ENCODE measurements around the gene C9orf85.
"Not testable (repeated sequence)": the region's sequence is repeated elsewhere in the genome, so short reads cannot be mapped to it uniquely, and the experiment has no call there.

The C9orf85 gene

DNA sequence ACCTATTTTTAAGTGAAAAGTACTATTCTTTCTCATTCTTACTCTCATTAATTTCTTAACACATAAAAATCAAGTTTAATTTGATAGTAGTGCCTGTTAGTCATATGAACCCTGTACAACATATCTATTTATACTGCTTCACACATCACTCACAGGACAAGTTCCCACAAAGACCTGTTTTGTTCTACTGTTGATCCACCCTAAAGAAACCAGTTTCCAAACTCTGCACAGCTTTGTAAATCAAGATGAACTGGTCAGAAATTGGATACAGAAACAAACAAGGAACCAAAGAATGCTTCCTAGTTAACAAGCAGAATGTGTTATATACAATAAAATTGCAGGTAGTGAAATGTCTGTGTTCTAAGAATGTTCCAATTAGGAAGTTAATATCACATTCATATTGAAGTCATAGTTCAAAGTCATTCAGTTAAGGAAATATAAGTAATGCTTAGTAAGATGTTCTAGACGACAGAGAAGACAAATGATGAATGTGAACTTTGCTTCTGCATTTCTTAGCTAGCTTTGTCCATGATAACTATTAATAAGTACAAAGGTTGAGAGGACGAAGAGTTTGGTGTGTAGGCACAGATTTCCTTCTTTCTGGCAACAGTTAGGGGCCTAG lies 33.4 kb downstream of the C9orf85 start:
- DNase-seq = no peak

DNA sequence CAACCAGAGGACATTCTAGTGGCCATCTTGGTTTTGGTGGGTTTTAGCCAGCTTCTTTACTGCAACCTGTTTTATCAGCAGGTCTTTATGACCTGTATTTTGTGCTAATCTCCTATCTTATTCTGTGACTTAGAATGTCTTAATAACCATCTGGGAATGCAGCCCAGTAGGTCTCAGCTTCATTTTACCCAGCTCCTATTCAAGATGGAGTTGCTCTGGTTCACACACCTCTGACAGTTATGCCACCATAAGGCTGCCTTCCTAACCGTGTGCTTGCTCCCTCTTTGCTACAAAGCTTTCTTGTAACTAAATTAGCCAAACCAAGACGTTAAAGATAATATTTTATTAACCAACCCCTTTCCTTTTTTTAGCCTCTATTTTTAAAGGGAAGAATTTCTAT lies 43.2 kb downstream of the C9orf85 start:
- not testable (repeated sequence) for DNase-seq

DNA sequence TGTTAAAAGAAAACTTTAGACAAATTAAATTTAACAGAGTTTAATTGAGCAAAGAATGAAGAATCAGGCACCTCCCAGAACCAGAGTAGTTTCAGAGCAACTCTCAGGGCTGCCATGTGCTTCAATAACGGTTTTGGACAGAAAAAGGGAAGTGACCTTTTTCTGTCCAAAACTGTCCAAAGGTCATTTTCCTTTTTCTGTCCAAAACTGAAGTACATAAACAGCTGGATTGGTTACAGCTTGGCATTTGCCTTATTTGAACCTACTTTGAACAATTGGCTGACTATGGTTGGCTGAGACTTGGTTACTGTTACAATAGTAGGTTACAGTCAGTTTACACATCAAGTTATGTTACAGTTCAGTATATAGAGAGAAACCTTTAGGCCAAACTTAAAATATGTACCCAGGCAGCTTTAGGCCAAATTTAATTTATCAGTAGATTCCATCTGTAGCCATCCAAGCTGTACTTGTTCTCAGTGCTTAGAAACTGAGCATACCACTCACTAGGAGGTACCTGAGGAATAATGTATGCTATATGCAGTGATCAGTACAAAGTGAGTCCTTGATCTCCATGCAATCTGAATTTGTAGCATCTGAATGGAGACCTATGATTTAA lies 44.0 kb downstream of the C9orf85 start:
- no peak for DNase-seq

DNA sequence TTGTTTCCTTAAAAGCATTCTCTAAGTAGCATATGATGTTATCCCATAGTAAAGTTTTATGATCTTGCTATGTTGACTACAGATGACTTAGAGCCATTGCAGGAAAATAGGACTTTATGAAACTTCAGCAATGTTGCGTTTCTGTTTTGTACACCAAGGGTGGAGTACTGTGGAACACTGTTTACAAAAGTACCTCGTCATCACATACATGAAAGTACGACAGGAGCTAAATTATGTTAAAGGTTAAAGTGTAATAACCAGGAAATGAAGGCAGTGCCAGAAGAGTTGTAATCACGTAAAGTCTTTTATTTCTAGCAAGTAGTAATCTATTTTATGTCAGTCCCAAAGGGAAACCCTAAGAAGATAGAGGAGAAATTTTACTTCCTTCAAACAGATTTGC lies 50.9 kb downstream of the C9orf85 start:
- DNase-seq = no peak

DNA sequence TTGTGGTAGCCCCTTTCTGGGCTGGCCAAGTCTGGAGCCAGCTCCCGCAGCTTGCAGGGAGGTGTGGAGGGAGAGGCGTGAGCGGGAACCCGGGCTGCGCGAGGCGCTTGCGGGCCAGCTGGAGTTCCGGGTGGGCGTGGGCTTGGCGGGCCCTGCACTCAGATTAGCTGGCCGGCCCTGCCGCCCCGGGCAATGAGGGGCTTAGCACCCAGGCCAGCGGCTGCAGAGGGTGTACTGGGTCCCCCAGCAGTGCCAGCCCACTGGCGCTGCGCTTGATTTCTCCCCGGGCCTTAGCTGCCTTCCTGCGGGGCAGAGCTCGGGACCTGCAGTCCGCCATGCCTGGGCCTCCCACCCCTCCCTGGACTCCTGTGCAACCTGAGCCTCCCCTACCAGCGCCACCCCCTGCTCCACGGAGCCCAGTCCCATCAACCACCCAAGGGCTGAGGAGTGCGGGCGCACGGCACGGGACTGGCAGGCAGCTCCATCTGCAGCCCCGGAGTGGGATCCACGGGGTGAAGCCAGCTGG lies 52.1 kb downstream of the C9orf85 start:
- not testable (repeated sequence) for DNase-seq

DNA sequence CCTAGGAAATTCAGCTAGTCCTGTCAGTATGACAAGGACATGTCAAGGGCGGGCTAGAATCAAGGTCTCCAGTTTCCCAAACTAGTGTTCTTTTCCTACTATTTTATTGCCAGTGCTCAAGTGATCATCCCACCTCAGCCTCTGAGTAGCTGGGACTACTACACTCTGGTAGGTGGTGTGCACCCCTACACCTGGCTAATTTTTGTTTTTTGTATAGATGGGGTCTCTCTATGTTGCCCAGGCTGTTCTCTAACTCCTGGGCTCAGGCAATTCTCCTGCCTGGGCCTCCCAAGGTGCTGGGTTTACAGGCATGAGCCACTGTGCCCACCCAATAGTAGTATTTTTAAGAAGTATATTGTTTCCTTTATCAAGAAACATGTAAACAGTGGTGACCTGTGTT lies 54.0 kb downstream of the C9orf85 start:
- no peak for DNase-seq

DNA sequence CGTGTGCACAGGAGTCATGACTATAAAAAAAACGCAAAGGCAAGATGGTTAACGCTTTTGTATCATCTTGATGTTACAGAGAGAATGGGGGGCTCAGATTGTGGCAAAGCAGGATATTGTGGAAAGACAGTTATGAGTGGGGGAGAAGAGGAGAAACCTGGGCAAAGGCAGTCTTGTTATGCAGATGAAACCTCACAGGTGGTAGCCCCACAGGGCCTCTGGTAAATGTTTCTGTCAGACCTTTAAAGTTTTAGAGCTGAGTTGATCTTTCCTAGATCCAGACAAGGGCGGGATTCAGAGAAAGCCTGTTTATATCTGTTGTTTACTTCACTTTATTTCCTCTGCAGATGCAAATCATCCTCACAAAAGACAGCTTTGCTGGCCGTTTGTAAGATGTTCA lies 55.2 kb downstream of the C9orf85 start:
- DNase-seq = no peak

DNA sequence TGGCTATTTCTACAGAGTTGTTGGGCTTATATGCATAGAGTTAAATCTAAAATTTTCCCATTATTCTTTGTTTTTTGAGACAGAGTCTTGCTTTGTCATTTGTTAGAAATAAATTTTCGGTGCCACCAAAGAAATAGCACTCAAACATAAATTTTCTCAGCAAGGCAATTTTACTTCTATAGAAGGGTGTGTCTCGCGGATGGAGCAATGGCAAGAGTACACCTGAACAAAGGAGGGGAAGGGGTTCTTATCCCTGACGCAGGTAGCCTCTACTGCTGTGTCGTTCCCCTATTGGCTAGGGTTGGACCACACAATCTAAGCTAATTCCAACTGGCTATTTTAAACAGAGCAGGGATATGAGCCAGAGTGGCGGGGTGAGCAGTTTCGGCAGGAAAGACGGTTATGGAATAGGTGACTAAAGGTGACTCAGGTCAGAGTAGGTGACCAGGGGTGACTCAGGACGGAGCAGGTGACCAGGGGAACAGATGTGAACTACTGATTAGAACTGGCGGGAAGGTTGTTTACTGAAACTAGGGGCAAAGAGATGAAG lies 57.2 kb downstream of the C9orf85 start:
- no peak for DNase-seq

DNA sequence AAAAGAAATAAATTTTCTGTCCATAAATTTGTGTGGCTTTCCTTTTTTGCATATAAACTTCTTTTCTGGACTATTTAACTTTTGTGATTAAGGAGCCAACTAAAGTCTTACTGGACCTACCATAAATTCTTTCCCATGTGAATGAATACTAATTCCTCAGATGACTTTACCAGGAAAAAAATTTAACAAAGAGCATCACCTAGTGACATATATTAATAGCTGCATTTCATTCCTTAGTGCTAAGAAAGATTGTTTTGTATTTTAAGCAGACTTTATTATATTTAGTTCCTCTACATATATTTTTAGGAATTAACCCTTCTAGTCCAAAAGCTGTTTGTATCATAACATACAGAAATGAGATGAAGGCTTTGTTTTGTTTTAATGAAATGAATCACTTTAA lies 64.4 kb downstream of the C9orf85 start:
- no peak for DNase-seq

DNA sequence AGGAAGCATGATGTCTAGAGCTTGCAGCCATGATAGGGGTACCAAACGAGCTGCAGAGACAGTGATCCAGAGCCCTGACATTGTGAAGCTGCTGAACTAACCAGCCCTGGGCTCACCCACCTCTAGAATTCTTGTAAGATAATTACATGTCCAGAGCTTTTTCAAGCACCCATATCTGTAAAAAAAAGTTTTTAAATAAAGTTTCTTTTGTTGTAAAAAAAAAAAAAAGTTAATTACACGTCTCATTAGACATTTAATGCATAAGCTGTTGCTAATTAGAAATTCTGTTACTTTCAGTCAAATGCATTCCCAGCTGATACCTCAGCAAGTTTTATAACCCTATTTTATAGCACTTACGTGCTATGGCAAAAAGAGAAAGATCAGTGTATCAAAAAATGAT lies 65.6 kb downstream of the C9orf85 start:
- DNase-seq = no peak

DNA sequence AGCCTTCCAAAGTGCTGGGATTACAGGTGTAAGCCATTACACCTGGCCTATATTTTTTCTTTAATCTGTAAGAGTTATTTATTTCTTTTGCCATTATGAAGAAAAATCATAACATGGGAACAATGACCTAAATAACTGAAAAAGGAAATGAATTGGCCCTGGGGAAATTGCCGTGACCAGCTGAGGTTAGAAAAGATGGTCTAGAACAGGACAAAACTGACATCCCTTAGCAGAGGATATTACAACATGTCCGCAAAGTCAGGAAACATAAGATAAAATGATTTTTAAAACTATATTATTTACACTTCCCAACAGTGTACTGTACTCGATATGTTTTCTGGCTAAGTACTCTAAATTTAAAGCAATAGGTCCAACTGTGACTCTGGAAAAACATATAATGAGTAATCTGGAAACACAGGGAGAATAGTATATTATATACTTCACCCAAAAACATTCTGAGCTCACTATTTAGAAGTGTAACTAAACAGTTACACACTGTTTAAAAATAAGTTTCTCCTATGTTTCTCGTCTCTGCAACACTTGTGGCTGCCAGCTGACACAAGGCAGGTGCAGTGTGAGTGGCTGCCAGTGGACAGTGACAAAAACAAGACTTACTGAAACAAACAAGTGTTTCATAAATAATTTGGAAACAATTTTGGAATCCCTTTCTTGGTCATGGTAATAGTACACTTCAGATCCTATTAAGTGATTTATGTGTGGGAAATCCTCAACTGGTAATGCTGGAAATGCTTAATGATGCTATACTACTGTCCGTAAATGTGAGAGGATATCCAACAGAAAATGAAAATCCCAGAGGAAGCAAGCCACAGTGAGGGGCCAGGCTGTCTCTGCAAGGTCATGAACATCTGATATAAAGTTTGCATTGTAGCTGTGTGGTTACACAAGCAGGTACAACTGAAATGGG lies 69.1 kb downstream of the C9orf85 start:
- DNase-seq = no peak

DNA sequence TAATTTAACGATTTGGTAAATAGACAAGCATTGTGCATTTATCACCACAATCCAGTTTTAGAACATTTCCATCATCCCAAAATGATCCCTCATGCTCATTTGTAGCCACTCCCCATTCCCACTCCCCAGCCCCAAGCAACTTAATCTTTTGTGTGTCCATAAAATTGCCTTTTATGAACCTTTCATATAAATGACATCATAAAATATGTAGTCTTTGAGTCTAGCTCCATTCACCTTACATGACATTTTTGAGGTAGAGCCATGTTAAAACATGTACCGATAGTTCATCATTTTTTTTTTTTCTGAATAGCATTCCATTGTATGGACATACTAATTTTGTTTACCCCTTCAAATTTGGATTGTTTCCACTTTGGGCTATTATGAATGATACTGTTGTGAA lies 70.5 kb downstream of the C9orf85 start:
- DNase-seq = no peak

DNA sequence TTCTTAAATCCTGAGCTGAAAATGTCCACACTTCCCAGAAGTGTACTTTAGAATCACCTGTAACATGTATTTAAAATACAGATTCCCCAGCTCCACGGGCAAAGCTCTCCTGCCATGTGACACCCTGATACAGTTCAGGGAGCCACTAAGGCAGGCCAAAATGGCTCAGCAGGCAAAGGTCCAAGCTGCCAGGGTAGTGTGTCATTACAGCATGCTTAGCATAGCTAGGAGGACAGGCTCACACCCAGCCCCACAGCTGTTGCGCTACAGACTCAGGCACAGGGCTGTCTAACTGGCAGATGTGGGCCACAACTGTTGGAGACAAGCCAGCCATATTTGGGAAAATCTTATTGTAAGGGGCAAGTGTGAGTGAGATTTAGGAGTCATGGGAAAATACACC lies 73.0 kb downstream of the C9orf85 start:
- DNase-seq = no peak

DNA sequence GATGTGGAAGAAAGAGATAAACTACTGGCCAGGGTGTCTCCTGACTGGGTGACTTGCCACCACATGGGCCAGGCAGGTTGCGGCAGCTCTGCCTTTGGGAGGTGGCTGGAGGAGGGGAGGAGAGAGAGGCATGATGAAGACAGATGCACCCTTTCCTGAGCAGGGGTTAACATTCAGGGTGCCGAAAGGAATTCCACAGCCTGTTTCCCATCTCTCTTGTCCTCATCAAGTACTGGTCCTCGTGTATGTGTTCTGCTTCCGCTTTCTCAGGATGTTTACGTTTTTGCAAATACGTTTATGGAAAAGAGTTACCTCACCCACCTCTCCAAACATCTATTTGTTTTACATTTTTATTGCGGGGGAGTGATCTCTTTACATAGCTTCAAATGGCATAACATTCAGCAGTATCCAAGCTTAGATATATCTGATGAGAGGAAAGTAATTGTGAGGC lies 73.4 kb downstream of the C9orf85 start:
- DNase-seq = no peak

DNA sequence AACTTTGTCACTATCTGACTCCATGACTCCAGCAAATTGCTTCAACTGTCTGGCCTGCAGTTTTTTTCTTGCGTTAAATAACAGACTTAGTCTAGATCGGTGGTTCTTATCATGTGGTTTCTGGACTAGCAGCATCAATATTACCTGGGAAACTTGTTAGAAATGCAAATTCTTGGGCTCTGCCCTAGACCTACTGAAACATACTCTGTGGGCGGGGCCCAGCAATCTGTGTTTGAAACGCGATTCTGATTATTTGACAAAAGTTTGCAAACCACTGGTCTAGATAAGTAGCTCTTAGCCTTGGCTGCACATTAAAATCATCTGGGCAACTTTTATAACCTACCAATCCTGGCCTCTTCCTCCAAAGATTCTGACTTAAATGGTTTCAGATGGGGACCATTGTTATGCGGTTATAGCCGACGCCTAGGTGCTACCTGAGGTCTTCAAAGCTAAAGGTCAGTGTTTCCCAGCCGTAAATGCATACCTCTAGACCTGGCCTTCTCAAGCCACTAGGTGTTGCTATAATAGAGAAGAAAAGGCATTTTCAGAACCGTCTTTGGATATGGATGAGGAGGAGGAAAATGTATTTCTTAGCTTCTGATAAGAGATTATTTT lies 74.0 kb downstream of the C9orf85 start:
- no peak for DNase-seq

DNA sequence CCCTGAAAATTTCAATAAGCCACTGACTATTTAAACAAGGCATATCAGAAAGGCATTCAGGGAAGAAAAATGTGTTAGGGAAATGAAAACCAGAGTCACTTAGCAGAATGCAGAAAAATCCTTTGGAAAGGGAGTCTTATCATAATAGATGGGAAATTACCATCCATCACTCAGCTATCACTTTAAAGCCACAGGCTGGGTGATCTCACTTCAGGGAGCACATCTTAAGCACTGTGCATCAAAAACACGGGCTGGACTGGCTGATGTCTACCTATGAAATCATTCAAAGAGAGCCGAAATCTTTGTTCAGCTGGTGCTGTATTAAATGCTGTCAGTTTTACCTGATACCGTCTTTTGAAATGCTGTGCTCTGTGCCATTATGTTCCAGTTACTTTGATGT lies 75.5 kb downstream of the C9orf85 start:
- DNase-seq = no peak

DNA sequence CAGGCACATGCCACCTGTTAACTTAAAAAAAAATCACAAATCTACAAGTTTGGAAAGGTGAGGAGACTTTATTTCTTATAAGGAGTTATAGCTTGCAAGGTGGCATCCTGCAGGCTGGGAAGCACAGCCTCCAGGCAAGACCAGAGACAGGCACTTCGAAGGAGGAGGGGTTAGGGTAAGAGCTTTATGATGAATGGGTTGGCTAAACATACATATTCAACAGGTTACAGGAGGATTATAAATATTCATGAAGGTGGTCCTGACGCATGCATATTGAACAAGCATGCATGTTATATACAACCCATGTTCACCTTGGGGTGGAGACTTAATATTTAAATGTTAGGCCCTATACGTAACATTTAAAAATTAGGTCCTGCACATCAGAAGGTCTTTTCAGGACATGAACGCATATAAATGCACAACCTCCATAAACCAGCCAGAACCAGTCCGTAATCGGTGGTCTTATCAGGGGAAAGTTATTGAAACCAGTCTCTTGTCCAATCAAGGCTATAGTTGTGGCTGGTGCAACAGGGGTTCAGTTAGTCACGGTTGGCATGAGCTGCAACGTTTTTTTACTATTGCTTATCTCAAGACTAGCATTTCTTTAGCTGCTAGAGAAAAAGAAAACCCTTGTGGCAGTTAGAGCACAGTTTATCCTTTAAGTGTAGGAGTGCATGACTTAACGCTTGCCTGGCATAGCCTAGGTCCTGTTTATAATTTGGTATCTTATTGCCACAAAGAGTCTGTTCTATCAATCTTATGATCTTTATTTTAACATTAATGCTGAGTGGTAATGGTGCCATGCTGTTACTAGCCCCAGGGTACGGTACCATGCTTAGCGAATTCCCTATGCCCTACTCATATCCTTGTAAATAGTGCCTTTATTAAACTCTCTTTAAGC lies 76.3 kb downstream of the C9orf85 start:
- no peak for DNase-seq

DNA sequence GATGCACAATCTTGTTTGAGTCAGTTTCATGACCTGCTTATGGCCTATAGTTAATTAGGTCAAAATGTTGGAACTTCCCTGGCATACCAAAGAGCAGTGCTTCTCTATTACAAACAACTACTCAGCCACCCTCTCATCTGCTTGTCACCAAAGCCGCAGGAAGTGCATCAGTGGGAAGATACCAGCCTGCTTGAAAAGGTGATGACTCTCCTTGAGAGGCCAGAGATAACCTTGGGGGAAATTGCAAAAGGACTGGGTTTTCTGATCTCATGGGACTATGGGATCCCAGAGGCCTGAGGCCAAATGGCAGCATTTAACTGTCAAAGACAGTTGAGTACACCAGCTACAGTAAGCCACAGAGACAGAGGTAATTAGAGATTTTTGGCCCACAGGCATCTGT lies 79.0 kb downstream of the C9orf85 start:
- DNase-seq = no peak

DNA sequence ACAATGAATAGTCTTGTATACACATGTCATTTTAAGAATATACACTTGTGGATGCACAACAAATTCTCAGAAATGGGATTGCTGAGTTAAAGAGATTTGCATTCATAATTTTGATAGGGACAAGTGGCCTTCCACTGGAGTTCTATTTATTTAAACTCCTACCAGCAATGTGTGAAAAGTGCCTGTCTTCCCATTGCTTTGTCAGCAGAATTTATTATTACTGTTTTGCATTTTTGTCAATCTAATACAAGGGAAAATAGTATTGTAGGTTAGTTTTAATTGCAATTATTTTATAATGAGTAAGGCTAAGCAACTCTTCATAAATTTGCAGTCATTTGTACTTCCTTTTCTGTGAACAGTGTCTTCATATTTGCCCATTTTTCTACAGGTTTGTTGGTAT lies 94.0 kb downstream of the C9orf85 start:
- DNase-seq = no peak

DNA sequence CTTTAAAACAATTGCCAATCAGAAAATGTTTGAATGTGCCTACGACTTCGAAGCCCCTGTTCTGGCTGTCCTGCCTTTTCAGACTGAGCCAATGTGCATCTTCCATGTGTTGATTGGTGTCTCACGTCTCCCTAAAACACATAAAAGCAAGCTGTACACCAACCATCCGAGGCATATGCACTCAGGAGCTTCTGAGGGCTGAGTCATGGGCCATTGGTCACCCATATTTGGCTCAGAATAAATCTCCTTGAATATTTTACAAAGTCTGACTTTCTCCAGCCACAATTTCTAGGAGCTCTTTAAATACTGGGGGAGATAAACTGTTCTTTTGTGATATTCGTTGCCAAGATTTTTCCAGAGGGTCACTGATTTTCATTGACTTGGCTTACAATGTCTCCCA lies 95.1 kb downstream of the C9orf85 start:
- DNase-seq = no peak

DNA sequence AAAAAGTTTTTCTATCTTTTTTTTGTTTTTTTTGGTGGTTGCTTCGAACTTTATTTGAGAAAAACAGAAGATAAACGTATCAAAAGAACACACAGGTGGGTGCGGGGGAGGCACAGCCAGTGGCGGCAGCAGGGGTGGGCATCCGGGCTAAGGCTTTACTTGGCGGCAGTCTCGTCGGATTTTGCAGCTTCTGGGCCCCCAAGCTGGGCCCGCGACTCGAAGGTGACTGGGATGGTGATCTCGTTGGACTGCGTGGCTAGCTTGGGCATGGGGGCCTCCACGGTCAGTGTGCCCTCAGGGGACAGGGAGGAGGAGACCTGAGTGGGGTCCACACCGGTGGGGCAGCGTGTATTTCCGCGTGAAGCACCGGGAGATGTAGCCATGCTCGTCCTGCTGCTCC lies 96.3 kb downstream of the C9orf85 start:
- DNase-seq = not testable (repeated sequence)

DNA sequence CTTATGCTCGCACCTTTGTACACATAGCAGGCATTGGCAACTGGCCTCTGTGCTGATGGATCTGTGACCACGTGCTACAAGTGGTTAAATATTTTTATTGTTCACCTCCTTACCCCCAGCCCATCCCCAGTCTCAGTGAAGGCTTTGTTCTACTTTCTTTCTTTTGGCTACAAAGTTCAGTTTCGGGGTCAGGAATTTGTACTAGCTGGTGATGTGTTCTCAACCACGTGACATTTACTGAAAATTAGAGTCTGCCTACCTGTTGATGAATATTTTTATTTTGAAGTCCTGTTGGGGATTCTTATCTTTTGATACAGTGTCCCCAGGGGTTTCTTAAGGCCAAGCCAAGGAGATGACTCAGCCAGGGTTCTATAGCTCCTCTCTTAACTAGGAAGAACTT lies 101.2 kb downstream of the C9orf85 start:
- no peak for DNase-seq

Data from activated naive CD4-positive, alpha-beta T cell (primary cell).